Lower leg skin (tissue), 4 donors: ENCODE data around the gene CCBE1. TPM values are rescaled to one million over a fixed set of nuclear protein-coding genes. Genes with fewer than 3 reads are reported as not detected.

ENCODE experiments used
- DNase-seq, 2 donors: peaks; one replicate each; pipeline ENCODE4 v3.0.0-alpha.2; 2019; ENCODE audit warnings: low spot score in 2 of 2
- H3K4me3 ChIP-seq: fragments of 200-600 bp; sonication (generic); 2 replicates; pipeline ENCODE4 v1.5.1; 2017; ENCODE audit warnings: mild to moderate bottlenecking, low read depth; ENCODE audit not compliant: poor library complexity, severe bottlenecking
- POLR2A ChIP-seq, 2 donors: fragments of 450-650 bp; IDR thresholded peaks; one replicate each; pipeline ENCODE4 v1.6.1; 2016 to 2017; ENCODE audit warnings: antibody characterized with exemption in 2 of 2, mild to moderate bottlenecking in 1 of 2, moderate library complexity in 1 of 2
- WGBS, 2 donors: methylation state at CpG; one replicate each; pipeline ENCODE4 v1.1.5; 2018; 5-methylcytosine and 5-hydroxymethylcytosine counted together
- intact Hi-C: fragments of 100-400 bp; cut with DNase I; formaldehyde crosslinking; loops from one replicate; pipeline ENCODE4 v1.15.0; 2023; ENCODE audit warnings: low total_unique reads
- total RNA-seq, 4 donors: library from RNA; depleted of rRNA; stranded (reverse); fragments of >200 nt; gene quantifications; one replicate each; pipeline ENCODE4 v1.1.0, GENCODE V29; 2016
- TF ChIP-seq, protein P1 (sequence below), 3 donors: fragments of 450-650 bp; IDR thresholded peaks; one replicate each; pipeline ENCODE4 v1.5.1; 2016; ENCODE audit warnings: antibody characterized with exemption in 3 of 3, mild to moderate bottlenecking in 3 of 3, moderate library complexity in 2 of 3

The CCBE1 gene
- total RNA-seq, 4 donors from 2014 or later, result 3.0 to 15.5 (median 3.2) TPM

DNA sequence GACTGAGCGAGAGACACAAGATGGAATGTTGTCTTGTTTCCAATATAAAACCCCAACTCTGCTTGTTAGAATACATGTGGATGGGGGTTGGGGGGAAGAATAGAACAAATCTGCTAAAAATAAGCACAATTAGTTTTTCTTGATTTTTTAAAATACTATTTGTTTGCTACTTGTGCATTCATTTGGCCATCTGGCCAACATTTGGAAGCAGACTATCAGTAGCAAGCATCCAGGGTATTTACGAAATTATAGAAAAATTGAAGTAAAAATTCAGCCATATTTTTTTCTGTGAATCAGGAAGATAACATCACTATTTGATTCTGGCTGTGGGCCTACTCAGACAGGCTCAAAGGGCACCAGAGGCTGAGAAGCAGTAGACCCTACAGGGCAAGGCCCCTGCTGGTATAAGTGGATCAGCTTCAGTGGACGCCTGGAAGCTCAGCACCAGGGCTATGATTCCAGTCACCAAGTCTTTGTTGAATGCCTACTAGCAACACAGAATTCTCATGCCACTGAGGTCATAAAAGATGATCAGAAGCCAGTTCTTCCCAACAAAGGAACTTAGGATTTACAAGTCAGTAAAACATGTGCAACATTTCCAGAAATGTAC is 133.9 kb downstream of the CCBE1 start:
- H3K4me3 ChIP-seq, result no peak overlapping the region
- intact Hi-C loops, result no loop called here
- no peak for TF ChIP-seq POLR2A (IDR thresholded peaks at IDR 0.05)
- TF ChIP-seq, protein P1, sequence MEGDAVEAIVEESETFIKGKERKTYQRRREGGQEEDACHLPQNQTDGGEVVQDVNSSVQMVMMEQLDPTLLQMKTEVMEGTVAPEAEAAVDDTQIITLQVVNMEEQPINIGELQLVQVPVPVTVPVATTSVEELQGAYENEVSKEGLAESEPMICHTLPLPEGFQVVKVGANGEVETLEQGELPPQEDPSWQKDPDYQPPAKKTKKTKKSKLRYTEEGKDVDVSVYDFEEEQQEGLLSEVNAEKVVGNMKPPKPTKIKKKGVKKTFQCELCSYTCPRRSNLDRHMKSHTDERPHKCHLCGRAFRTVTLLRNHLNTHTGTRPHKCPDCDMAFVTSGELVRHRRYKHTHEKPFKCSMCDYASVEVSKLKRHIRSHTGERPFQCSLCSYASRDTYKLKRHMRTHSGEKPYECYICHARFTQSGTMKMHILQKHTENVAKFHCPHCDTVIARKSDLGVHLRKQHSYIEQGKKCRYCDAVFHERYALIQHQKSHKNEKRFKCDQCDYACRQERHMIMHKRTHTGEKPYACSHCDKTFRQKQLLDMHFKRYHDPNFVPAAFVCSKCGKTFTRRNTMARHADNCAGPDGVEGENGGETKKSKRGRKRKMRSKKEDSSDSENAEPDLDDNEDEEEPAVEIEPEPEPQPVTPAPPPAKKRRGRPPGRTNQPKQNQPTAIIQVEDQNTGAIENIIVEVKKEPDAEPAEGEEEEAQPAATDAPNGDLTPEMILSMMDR (IDR thresholded peaks at IDR 0.05), result no peak
- 86 to 92% methylated on average over 3 of the region's 3 CpGs for WGBS, 2 donors
- no peak for DNase-seq

DNA sequence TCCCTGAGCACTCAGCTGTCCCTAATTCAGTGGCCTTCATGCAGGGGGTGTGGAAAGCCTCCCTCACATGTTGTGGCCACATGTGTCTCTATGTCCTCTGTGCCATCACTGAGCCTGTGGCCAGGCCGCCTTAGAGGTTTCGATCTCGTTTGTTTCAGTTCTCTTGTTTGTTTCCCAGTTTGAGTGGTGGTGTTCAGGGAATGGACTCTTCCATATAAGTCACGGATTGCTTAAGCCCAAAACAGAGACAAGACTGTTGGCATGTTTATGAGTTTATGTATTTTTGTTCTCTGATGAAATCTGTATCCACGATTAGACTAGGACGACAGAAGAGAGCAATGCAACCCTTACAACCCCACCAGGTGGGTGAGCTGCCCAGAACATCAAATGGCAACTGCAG is 134.5 kb downstream of the CCBE1 start:
- no peak overlapping the region for H3K4me3 ChIP-seq
- intact Hi-C loops, result no loop called here
- DNase-seq, result no peak
- TF ChIP-seq, protein P1 (IDR thresholded peaks at IDR 0.05), result no peak
- TF ChIP-seq POLR2A (IDR thresholded peaks at IDR 0.05), result no peak
- 51 to 52% methylated on average over 6 of the region's 6 CpGs for WGBS, 2 donors

DNA sequence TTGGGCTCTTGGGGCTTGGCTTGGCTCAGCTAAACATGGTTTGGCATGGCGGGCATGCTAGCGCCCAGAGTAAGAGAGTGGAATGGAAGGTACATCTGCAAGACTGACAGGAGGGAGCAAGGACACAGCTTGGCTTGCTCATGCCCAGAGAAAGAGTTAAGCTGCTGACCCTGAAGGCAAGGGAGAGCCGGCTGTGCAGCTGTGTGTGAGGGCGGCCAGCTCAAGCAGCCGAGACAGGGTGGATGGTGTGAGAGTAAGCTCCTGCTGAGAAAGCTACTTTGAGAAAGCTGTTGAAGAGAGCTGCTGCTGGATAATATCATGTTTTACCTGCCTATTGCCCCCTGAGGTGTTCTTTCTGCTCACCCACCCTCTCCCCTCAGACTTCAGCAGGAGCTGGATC is 135.6 kb downstream of the CCBE1 start:
- no peak for DNase-seq
- H3K4me3 ChIP-seq, result no peak overlapping the region
- TF ChIP-seq, protein P1 (IDR thresholded peaks at IDR 0.05), result no peak
- no peak for TF ChIP-seq POLR2A (IDR thresholded peaks at IDR 0.05)
- WGBS, 2 donors, result 72 to 90% methylated on average over 5 of the region's 5 CpGs
- intact Hi-C loops, result no loop called here

DNA sequence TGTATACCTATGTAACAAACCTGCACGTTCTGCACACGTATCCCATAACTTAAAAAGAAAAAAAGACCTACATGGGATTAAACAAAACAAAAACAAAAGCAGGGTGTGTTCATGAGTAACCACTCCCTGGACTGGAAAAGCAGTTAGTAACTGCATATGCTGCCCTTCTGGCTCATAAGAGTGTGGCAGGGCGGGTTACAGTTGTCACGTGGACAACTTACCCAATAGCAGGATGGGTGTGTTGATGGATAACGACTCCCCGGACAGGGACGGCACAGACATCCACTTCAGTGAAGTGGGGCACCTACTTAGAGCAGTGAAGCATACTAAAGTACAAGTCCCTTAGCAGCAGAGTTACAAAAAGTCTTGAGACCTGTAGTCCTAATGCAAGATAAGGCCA is 136.7 kb downstream of the CCBE1 start:
- WGBS, 2 donors, result 57 to 64% methylated on average over 7 of the region's 7 CpGs
- intact Hi-C loops, result no loop called here

DNA sequence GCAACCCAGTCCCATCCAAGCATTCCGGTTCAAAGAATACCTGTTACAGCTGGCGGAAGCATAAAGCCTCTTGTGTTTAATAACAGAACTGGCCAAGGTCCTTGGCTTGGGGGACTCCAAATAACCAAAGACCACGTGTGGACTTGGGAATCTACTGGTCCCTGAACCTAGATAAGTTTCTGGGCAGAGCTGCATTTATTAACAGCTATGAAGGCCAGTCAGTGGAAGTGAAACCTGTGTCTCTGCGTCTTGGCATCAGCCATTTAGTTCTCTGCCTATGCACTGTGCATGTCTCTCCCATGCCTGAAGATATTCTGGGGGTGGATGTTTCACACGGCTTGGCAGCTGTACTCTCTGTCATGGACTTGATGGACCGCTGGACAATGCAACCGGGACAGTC is 137.7 kb downstream of the CCBE1 start:
- intact Hi-C loops, result no loop called here
- no peak for TF ChIP-seq POLR2A (IDR thresholded peaks at IDR 0.05)
- TF ChIP-seq, protein P1 (IDR thresholded peaks at IDR 0.05), result no peak
- DNase-seq, result no peak
- WGBS, 2 donors, result 83 to 89% methylated on average over 7 of the region's 7 CpGs
- no peak overlapping the region for H3K4me3 ChIP-seq

More for the DNA sequence above, 136.7 kb downstream of the CCBE1 start:
- H3K4me3 ChIP-seq, result no peak overlapping the region
- TF ChIP-seq, protein P1 (IDR thresholded peaks at IDR 0.05), result no peak
- DNase-seq, result no peak
